Tongue (tissue), 2 donors: ENCODE data around the gene TEDC2. TPM values are rescaled to one million over a fixed set of nuclear protein-coding genes. Genes with fewer than 3 reads are reported as not detected.
A peak's percentile ranks its signal among the peaks of the same experiment; 100 is the strongest.

ENCODE experiments used
- DNase-seq: peaks from one replicate; pipeline ENCODE4 v3.0.0-alpha.2; 2015
- total RNA-seq: library from RNA; depleted of rRNA; stranded (reverse); fragments of >200 nt; gene quantifications from one replicate; pipeline ENCODE4 v1.2.3, GENCODE V29; 2014

Gene TEDC2
- total RNA-seq, 1 donor from 2014 or later = 3.4 TPM

GRCh38 chr16:2465653-2466415, 5.9 kb downstream of the TEDC2 start:
- no peak for DNase-seq

GRCh38 chr16:2466667-2467527, 7.0 kb downstream of the TEDC2 start:
- DNase-seq = no peak

GRCh38 chr16:2467528-2468232, 7.8 kb downstream of the TEDC2 start:
- peak; percentile 93 for DNase-seq

- DNase-seq = peak; percentile 59
These were observed 8.4 kb downstream of the TEDC2 start for GRCh38 chr16:2468233-2468724.

GRCh38 chr16:2468725-2469398, 9.0 kb downstream of the TEDC2 start:
- DNase-seq = peak; percentile 50

GRCh38 chr16:2469399-2470233, 9.7 kb downstream of the TEDC2 start:
- DNase-seq = no peak

GRCh38 chr16:2470234-2470601, 10.3 kb downstream of the TEDC2 start:
- no peak for DNase-seq

GRCh38 chr16:2470603-2471015, 10.7 kb downstream of the TEDC2 start:
- DNase-seq = peak; percentile 81

GRCh38 chr16:2471016-2471652, 11.2 kb downstream of the TEDC2 start, which contains the start of gene NTN3:
NTN3 (plus strand) TSS chr16:2471297; CDS start chr16:2471702, 405 bp downstream.
- DNase-seq = peak; percentile 85

- no peak for DNase-seq
These were observed 12.0 kb downstream of the TEDC2 start for GRCh38 chr16:2471653-2472487.

GRCh38 chr16:2472488-2472864, 12.6 kb downstream of the TEDC2 start:
- no peak for DNase-seq

- no peak for DNase-seq
These were observed 13.1 kb downstream of the TEDC2 start for GRCh38 chr16:2472885-2473445.

GRCh38 chr16:2473446-2473926, 13.6 kb downstream of the TEDC2 start:
- DNase-seq = no peak

GRCh38 chr16:2473999-2474876, 14.3 kb downstream of the TEDC2 start:
- DNase-seq = peak; percentile 53

- peak; percentile 95 for DNase-seq
These were observed 15.0 kb downstream of the TEDC2 start, which contains the start of gene TBC1D24 for GRCh38 chr16:2474877-2475412. TBC1D24 (plus strand) TSS chr16:2475127; CDS start chr16:2496149, 21,022 bp downstream.

- DNase-seq = no peak
These were observed 15.8 kb downstream of the TEDC2 start for GRCh38 chr16:2475413-2476344.
